HCT116 (cell line): ENCODE measurements around the gene CPNE4. TPM values are rescaled to one million over a fixed set of nuclear protein-coding genes. Genes with fewer than 3 reads are reported as not detected.

ENCODE experiments used
- ATAC-seq: fragments of 200-7000 bp; cut with Tn5 transposase; 2 replicates; pipeline ENCODE4 v1.9.1; 2020; ENCODE audit warnings: mild to moderate bottlenecking, moderate library complexity
- BruUV-seq: library from RNA; stranded (reverse); fragments of 400-500 nt; replicated peaks from 2 replicates; lab custom pipeline; 2021; lab: Mats Ljungman, UMichigan
- CTCF ChIA-PET: fragments of 300-600 bp; sonication (Branson Sonifier 250); formaldehyde crosslinking; loops from one replicate; lab custom pipeline; 2021; ENCODE audit warnings: antibody characterized with exemption; lab: Charles Lee
- POLR2A ChIA-PET: fragments of 300-600, 350-600 bp; sonication (Branson Sonifier 250); formaldehyde crosslinking; loops from one replicate; lab custom pipeline; 2021; ENCODE audit warnings: antibody characterized with exemption; lab: Charles Lee
- RAD21 ChIA-PET, 2 experiments: fragments of 300-600 bp; sonication (Branson Sonifier 250); formaldehyde crosslinking; loops; one replicate each; lab custom pipeline; 2023; ENCODE audit warnings: low total read pairs in 2 of 2; ENCODE audit not compliant: uncharacterized antibody in 2 of 2, unreplicated experiment in 2 of 2, low non-redundant PET in 1 of 2; lab: Charles Lee
- DNase-seq: peaks from one replicate; pipeline ENCODE4 v3.0.0-alpha.2; 2010; ENCODE audit warnings: low read depth, low spot score
- H2AFZ ChIP-seq: fragments of 200-600 bp; shearing (Covaris generic), sonication (generic); 2 replicates; pipeline ENCODE4 v1.6.1; 2017; ENCODE audit warnings: low read depth, mixed run types, mixed read lengths, antibody characterized with exemption, low read length; ENCODE audit not compliant: poor library complexity, severe bottlenecking
- H3K27ac ChIP-seq: 2 replicates; pipeline ENCODE4 v1.5.1; 2012; ENCODE audit warnings: low read depth, low read length
- H3K27me3 ChIP-seq: fragments of 200-600 bp; sonication (generic); 2 replicates; pipeline ENCODE4 v1.6.1; 2016; ENCODE audit warnings: mixed run types, low read length, mixed read lengths; ENCODE audit not compliant: insufficient read depth
- H3K36me3 ChIP-seq, 2 experiments: fragments of 200-500 bp in 1 of 2; fragments of 200-600 bp in 1 of 2; sonication (Bioruptor generic) in 1 of 2; sonication (generic) in 1 of 2; 2 replicates each; pipeline versions ENCODE4 v1.5.1 to v1.6.1; 2014 to 2016; ENCODE audit warnings: low read length in 2 of 2, inconsistent platforms in 1 of 2, mixed read lengths in 1 of 2, mixed run types in 1 of 2; ENCODE audit not compliant: insufficient read depth in 2 of 2, control insufficient read depth in 1 of 2
- H3K4me1 ChIP-seq, 2 experiments: fragments of 200-600 bp in 1 of 2; sonication (generic) in 1 of 2; 2 replicates each; pipeline versions ENCODE4 v1.5.1 to v1.6.1; 2012 to 2017; ENCODE audit warnings: low read length in 2 of 2, inconsistent platforms in 1 of 2, mild to moderate bottlenecking in 1 of 2, mixed read lengths in 1 of 2, mixed run types in 1 of 2, moderate library complexity in 1 of 2; ENCODE audit not compliant: insufficient read depth in 2 of 2, control insufficient read depth in 1 of 2
- H3K4me2 ChIP-seq: fragments of 200-600 bp; sonication (generic); 2 replicates; pipeline ENCODE4 v1.6.1; 2017; ENCODE audit warnings: mixed run types, low read length, mixed read lengths
- H3K4me3 ChIP-seq, 2 experiments: fragments of 200-600 bp in 1 of 2; sonication (generic) in 1 of 2; replicated peaks in 1 of 2; 2 replicates each; pipeline ENCODE4 v1.5.1; 2011 to 2016; ENCODE audit warnings: low read length in 2 of 2, control low read depth in 1 of 2, low read depth in 1 of 2, mild to moderate bottlenecking in 1 of 2, mixed read lengths in 1 of 2, mixed run types in 1 of 2
- H3K79me2 ChIP-seq: fragments of 200-600 bp; sonication (generic); 2 replicates; pipeline ENCODE4 v1.6.1; 2017; ENCODE audit warnings: mild to moderate bottlenecking, mixed run types, low read length, moderate library complexity, mixed read lengths; ENCODE audit not compliant: insufficient read depth
- H3K9ac ChIP-seq: fragments of 200-600 bp; sonication (generic); 2 replicates; pipeline ENCODE4 v1.6.1; 2016; ENCODE audit warnings: low read length, mixed read lengths
- H3K9me2 ChIP-seq: fragments of 200-600 bp; sonication (generic), shearing (Covaris generic); 2 replicates; pipeline ENCODE4 v1.6.1; 2017; ENCODE audit warnings: mixed run types, mild to moderate bottlenecking, moderate library complexity; ENCODE audit not compliant: insufficient read depth
- H3K9me3 ChIP-seq, 2 experiments: fragments of 200-500 bp in 1 of 2; fragments of 200-600 bp in 1 of 2; sonication (Bioruptor generic) in 1 of 2; sonication (generic) in 1 of 2; 2 replicates each; pipeline ENCODE4 v1.6.1; 2014 to 2017; ENCODE audit warnings: low read length in 2 of 2, mixed read lengths in 2 of 2, inconsistent platforms in 1 of 2, low read depth in 1 of 2, mild to moderate bottlenecking in 1 of 2, mixed run types in 1 of 2, moderate library complexity in 1 of 2; ENCODE audit not compliant: control insufficient read depth in 1 of 2, insufficient read depth in 1 of 2
- H4K20me1 ChIP-seq: fragments of 200-600 bp; sonication (generic), shearing (Covaris generic); 2 replicates; pipeline ENCODE4 v1.6.1; 2017; ENCODE audit warnings: mixed run types, mild to moderate bottlenecking, moderate library complexity; ENCODE audit not compliant: insufficient read depth
- ATF3 ChIP-seq: IDR thresholded peaks from 2 replicates; pipeline ENCODE4 v1.6.1; 2012
- EGR1 ChIP-seq: IDR thresholded peaks from 2 replicates; pipeline ENCODE4 v1.6.1; 2012; ENCODE audit warnings: low read depth
- ELF1 ChIP-seq: IDR thresholded peaks from 2 replicates; pipeline ENCODE4 v1.6.1; 2012; ENCODE audit warnings: low read depth, borderline replicate concordance
- EZH2 ChIP-seq: fragments of 200-600 bp; sonication (generic); IDR thresholded peaks from 2 replicates; pipeline ENCODE4 v1.6.1; 2017; ENCODE audit warnings: antibody characterized with exemption, mixed run types
- FOSL1 ChIP-seq: IDR thresholded peaks from 2 replicates; pipeline ENCODE4 v1.6.1; 2012; ENCODE audit warnings: low read depth
- MAX ChIP-seq: IDR thresholded peaks from 2 replicates; pipeline ENCODE4 v1.6.1; 2012
- POLR2A ChIP-seq: IDR thresholded peaks from 2 replicates; pipeline ENCODE4 v1.7.0; 2011; ENCODE audit warnings: borderline replicate concordance; ENCODE audit not compliant: insufficient read depth, insufficient read length; ENCODE audit errors: extremely low read depth
- POLR2AphosphoS5 ChIP-seq: IDR thresholded peaks from 2 replicates; pipeline ENCODE4 v1.6.1; 2011; ENCODE audit warnings: mild to moderate bottlenecking, low read depth, low read length, moderate library complexity
- RAD21 ChIP-seq: IDR thresholded peaks from 2 replicates; pipeline ENCODE4 v1.6.1; 2012; ENCODE audit warnings: low read depth, mild to moderate bottlenecking
- SIN3A ChIP-seq: IDR thresholded peaks from 2 replicates; pipeline ENCODE4 v1.6.1; 2012; ENCODE audit warnings: low read depth
- TCF7L2 ChIP-seq: IDR thresholded peaks from 2 replicates; pipeline ENCODE4 v1.7.0; 2011; ENCODE audit warnings: borderline replicate concordance, inconsistent platforms; ENCODE audit not compliant: insufficient read depth, insufficient read length; ENCODE audit errors: extremely low read depth
- YY1 ChIP-seq: IDR thresholded peaks from 2 replicates; pipeline ENCODE4 v1.6.1; 2011; ENCODE audit warnings: low read length, low read depth, moderate library complexity, mild to moderate bottlenecking; ENCODE audit not compliant: insufficient replicate concordance; ENCODE audit errors: extremely low read depth
- ZFX ChIP-seq: fragments of 450-650 bp; IDR thresholded peaks from 2 replicates; pipeline ENCODE4 v1.6.1; 2017
- intact Hi-C: fragments of 100-400 bp; cut with micrococcal nuclease; formaldehyde crosslinking; loops from 2 replicates; pipeline ENCODE4 v1.10.0; 2022
- total RNA-seq: library from RNA; stranded (reverse); gene quantifications from one replicate; pipeline ENCODE4 v1.2.1, GENCODE V29; 2021; ENCODE audit not compliant: unreplicated experiment

CPNE4 gene
- total RNA-seq, 1 experiment from 2014 or later, result not detected

- Histone ChIP-seq H3K9me3 (no peaks in the 10 kb centered on the region), H3K9ac (no peak overlapping the region), H3K36me3 (no peaks in the 10 kb centered on the region), H2AFZ (no peak overlapping the region), H3K27ac (no peak overlapping the region), H3K4me2 (no peak overlapping the region), H3K79me2 (no peaks in the 10 kb centered on the region), H3K9me2 (no peaks in the 10 kb centered on the region), H4K20me1 (no peaks in the 10 kb centered on the region), H3K27me3 (peaks cover 19% of the 10 kb centered on the region), H3K4me1 (no peaks in the 10 kb centered on the region), H3K4me3 (no peak overlapping the region)
- ChIA-PET CTCF (interaction anchor here (1.7 kb wide), 1 partner anchor 26 kb away, joined by 5 read pairs; the partner anchor contains the start of gene CPNE4), POLR2A (no interaction called here), RAD21 (no interaction called here)
- ATAC-seq (no peak), DNase-seq (no peak)
- intact Hi-C loops, result no loop called here
- TF ChIP-seq SIN3A, result no peak
- BruUV-seq, result no TSS peak
Measured at GRCh38 chr3:132009241-132009640, 25.6 kb downstream of the CPNE4 start.

- Histone ChIP-seq H3K27ac (no peak overlapping the region), H4K20me1 (no peaks in the 10 kb centered on the region), H3K4me1 (no peaks in the 10 kb centered on the region), H3K4me3 (no peak overlapping the region), H3K79me2 (no peaks in the 10 kb centered on the region), H3K9me3 (no peaks in the 10 kb centered on the region), H3K9me2 (no peaks in the 10 kb centered on the region), H3K4me2 (no peak overlapping the region), H3K27me3 (peaks cover 16% of the 10 kb centered on the region), H2AFZ (no peak overlapping the region), H3K36me3 (no peaks in the 10 kb centered on the region), H3K9ac (no peak overlapping the region)
- DNase-seq (no peak), ATAC-seq (no peak)
- RAD21 ChIA-PET, result no interaction called here
- POLR2A ChIA-PET, result no interaction called here
- no peak for TF ChIP-seq EZH2
- TF ChIP-seq RAD21, result no peak
- TF ChIP-seq ATF3, result no peak
- TF ChIP-seq POLR2AphosphoS5, result no peak
- no peak for TF ChIP-seq ELF1
- no peak for TF ChIP-seq YY1
- TF ChIP-seq ZFX, result no peak
- TF ChIP-seq SIN3A, result no peak
- TF ChIP-seq POLR2A, result no peak
- TF ChIP-seq TCF7L2, result no peak
- TF ChIP-seq MAX, result no peak
- TF ChIP-seq FOSL1, result no peak
- no peak for TF ChIP-seq EGR1
- CTCF ChIA-PET, result interaction anchor here (1.0 to 1.7 kb wide), 2 partner anchors 21 to 26 kb away, joined by 5 read pairs; partner anchors contain the start of gene CPNE4
- BruUV-seq, result no TSS peak
- intact Hi-C loops, result no loop called here
Measured at GRCh38 chr3:132008837-132009236, 26.0 kb downstream of the CPNE4 start.
